Astrocyte (in vitro differentiated cells and primary cell): Measurements from ENCODE around the gene OR12D3. TPM values are rescaled to one million over a fixed set of nuclear protein-coding genes. Genes with fewer than 3 reads are reported as not detected.

Experiments used
- DNase-seq: peaks from one replicate; pipeline ENCODE4 v3.0.0-alpha.2; 2010; ENCODE audit warnings: low read depth
- FAIRE-seq: peaks from 2 replicates; lab custom pipeline; 2011; peaks lifted over from hg19 to GRCh38; lab: Jason Lieb, UNC
- H2AFZ ChIP-seq: 2 replicates; pipeline ENCODE4 v1.6.0; 2012; ENCODE audit warnings: low read depth, low read length, inconsistent platforms
- H3K27ac ChIP-seq: 2 replicates; pipeline ENCODE4 v1.5.1; 2011; ENCODE audit warnings: low read depth, low read length, inconsistent platforms
- H3K27me3 ChIP-seq: 2 replicates; pipeline ENCODE4 v1.6.0; 2011; ENCODE audit warnings: low read length, inconsistent platforms; ENCODE audit not compliant: insufficient read depth
- H3K36me3 ChIP-seq: 2 replicates; pipeline ENCODE4 v1.5.1; 2011; ENCODE audit warnings: low read length, inconsistent platforms; ENCODE audit not compliant: insufficient read depth
- H3K4me1 ChIP-seq: 2 replicates; pipeline ENCODE4 v1.5.1; 2011; ENCODE audit warnings: low read length, inconsistent platforms; ENCODE audit not compliant: insufficient read depth
- H3K4me2 ChIP-seq: 2 replicates; pipeline ENCODE4 v1.6.0; 2012; ENCODE audit warnings: low read length, inconsistent platforms
- H3K4me3 ChIP-seq: 2 replicates; pipeline ENCODE4 v1.5.1; 2011; ENCODE audit warnings: low read depth, mild to moderate bottlenecking, low read length, inconsistent platforms; ENCODE audit not compliant: insufficient read depth
- H3K79me2 ChIP-seq: 2 replicates; pipeline ENCODE4 v1.6.0; 2012; ENCODE audit warnings: mild to moderate bottlenecking, low read length, inconsistent platforms; ENCODE audit not compliant: insufficient read depth
- H3K9ac ChIP-seq: 2 replicates; pipeline ENCODE4 v1.6.0; 2012; ENCODE audit warnings: mild to moderate bottlenecking, low read length, inconsistent platforms
- H3K9me3 ChIP-seq: 2 replicates; pipeline ENCODE4 v1.5.1; 2012; ENCODE audit warnings: low read depth, mild to moderate bottlenecking, low read length, inconsistent platforms; ENCODE audit not compliant: insufficient read depth
- H4K20me1 ChIP-seq: 2 replicates; pipeline ENCODE4 v1.6.0; 2012; ENCODE audit warnings: low read length, inconsistent platforms; ENCODE audit not compliant: insufficient read depth
- H3K27ac Mint-ChIP-seq: one replicate; pipeline ENCODE4 v1.8.0; 2021; ENCODE audit warnings: mild to moderate bottlenecking, mixed read lengths; ENCODE audit not compliant: unreplicated experiment
- H3K27me3 Mint-ChIP-seq: one replicate; pipeline ENCODE4 v1.8.0; 2021; ENCODE audit warnings: low read depth, mixed read lengths; ENCODE audit not compliant: unreplicated experiment
- H3K36me3 Mint-ChIP-seq: one replicate; pipeline ENCODE4 v1.8.0; 2021; ENCODE audit warnings: low read depth, mixed read lengths; ENCODE audit not compliant: unreplicated experiment
- H3K4me1 Mint-ChIP-seq: one replicate; pipeline ENCODE4 v1.8.0; 2021; ENCODE audit warnings: low read depth, mixed read lengths; ENCODE audit not compliant: unreplicated experiment
- H3K4me3 Mint-ChIP-seq: one replicate; pipeline ENCODE4 v1.8.0; 2021; ENCODE audit warnings: mild to moderate bottlenecking, moderate library complexity, mixed read lengths; ENCODE audit not compliant: unreplicated experiment
- H3K9me3 Mint-ChIP-seq: one replicate; pipeline ENCODE4 v1.8.0; 2021; ENCODE audit warnings: mild to moderate bottlenecking, mixed read lengths; ENCODE audit not compliant: unreplicated experiment
- CTCF ChIP-seq: IDR thresholded peaks from 2 replicates; pipeline ENCODE4 v1.5.1; 2011; ENCODE audit warnings: low read depth, mild to moderate bottlenecking, inconsistent platforms, low read length, moderate library complexity; ENCODE audit not compliant: insufficient read depth
- EZH2 ChIP-seq: IDR thresholded peaks from 2 replicates; pipeline ENCODE4 v1.6.1; 2012; ENCODE audit warnings: mild to moderate bottlenecking, low read length, inconsistent platforms; ENCODE audit not compliant: insufficient read depth
- total RNA-seq: library from RNA; stranded (reverse); gene quantifications from 2 replicates; pipeline ENCODE4 v1.2.1, GENCODE V29; 2021

Gene OR12D3
- total RNA-seq, 1 donor from 2014 or later = not detected

- no peak for DNase-seq
- Histone ChIP-seq H3K4me2 (no peak overlapping the region), H3K36me3 (no peaks in the 10 kb centered on the region), H3K79me2 (no peaks in the 10 kb centered on the region), H4K20me1 (no peaks in the 10 kb centered on the region), H3K9me3 (peaks cover 3% of the 10 kb centered on the region), H3K4me3 (no peak overlapping the region), H3K9ac (no peak overlapping the region), H3K27ac (no peak overlapping the region), H2AFZ (no peak overlapping the region), H3K4me1 (no peaks in the 10 kb centered on the region), H3K27me3 (no peaks in the 10 kb centered on the region)
- no peak overlapping the region for H3K4me3 Mint-ChIP-seq
- no peaks in the 10 kb centered on the region for H3K36me3 Mint-ChIP-seq
- no peaks in the 10 kb centered on the region for H3K27me3 Mint-ChIP-seq
- FAIRE-seq = no peak
- H3K27ac Mint-ChIP-seq = peak overlapping the region; percentile 35
- no peaks in the 10 kb centered on the region for H3K9me3 Mint-ChIP-seq
- TF ChIP-seq EZH2 (no peak), CTCF (no peak)
- peaks cover 2% of the 10 kb centered on the region for H3K4me1 Mint-ChIP-seq
These were observed 912 bp upstream of the OR12D3 start for GRCh38 chr6:29376003-29376402.

GRCh38 chr6:29368765-29369164 lies 6.3 kb downstream of the OR12D3 start, which contains the start of gene OR5V1:
OR5V1 (minus strand) TSS chr6:29368865; CDS start chr6:29356195, 12,670 bp downstream.
- Histone ChIP-seq H3K27me3 (no peaks in the 10 kb centered on the region), H3K4me2 (no peak within 1 kb of the TSS), H4K20me1 (no peaks in the 10 kb centered on the region), H3K27ac (no peak within 1 kb of the TSS), H2AFZ (no peak within 1 kb of the TSS), H3K9me3 (peaks cover 3% of the 10 kb centered on the region), H3K79me2 (no peaks in the 10 kb centered on the region), H3K4me3 (no peak within 1 kb of the TSS), H3K9ac (no peak within 1 kb of the TSS), H3K4me1 (no peaks in the 10 kb centered on the region), H3K36me3 (no peaks in the 10 kb centered on the region)
- H3K36me3 Mint-ChIP-seq = no peaks in the 10 kb centered on the region
- H3K4me1 Mint-ChIP-seq = no peaks in the 10 kb centered on the region
- FAIRE-seq (no peak), DNase-seq (no peak)
- H3K27ac Mint-ChIP-seq = no peak within 1 kb of the TSS
- no peak within 1 kb of the TSS for H3K4me3 Mint-ChIP-seq
- peaks cover 6% of the 10 kb centered on the region for H3K27me3 Mint-ChIP-seq
- no peak for TF ChIP-seq CTCF
- no peak for TF ChIP-seq EZH2
- H3K9me3 Mint-ChIP-seq = no peaks in the 10 kb centered on the region

GRCh38 chr6:29355603-29356002 lies 19.5 kb downstream of the OR12D3 start:
- no peak overlapping the region for H3K9ac ChIP-seq
- no peak overlapping the region for H3K4me3 ChIP-seq
- H3K27me3 Mint-ChIP-seq = peaks cover 4% of the 10 kb centered on the region
- no peaks in the 10 kb centered on the region for H3K4me1 Mint-ChIP-seq
- FAIRE-seq (no peak), DNase-seq (no peak)
- H3K9me3 Mint-ChIP-seq = peaks cover 11% of the 10 kb centered on the region
- no peaks in the 10 kb centered on the region for H3K36me3 Mint-ChIP-seq
- no peak overlapping the region for H3K4me3 Mint-ChIP-seq
- H3K27ac Mint-ChIP-seq = no peak overlapping the region
- no peaks in the 10 kb centered on the region for H3K36me3 ChIP-seq
- H3K4me2 ChIP-seq = no peak overlapping the region
- H4K20me1 ChIP-seq = no peaks in the 10 kb centered on the region
- no peak overlapping the region for H2AFZ ChIP-seq
- no peaks in the 10 kb centered on the region for H3K79me2 ChIP-seq
- TF ChIP-seq CTCF = no peak
- no peaks in the 10 kb centered on the region for H3K4me1 ChIP-seq
- no peaks in the 10 kb centered on the region for H3K9me3 ChIP-seq
- H3K27ac ChIP-seq = no peak overlapping the region
- H3K27me3 ChIP-seq = no peaks in the 10 kb centered on the region
